ENCODE results near the gene EIF3B. TPM values are rescaled to one million over a fixed set of nuclear protein-coding genes. Genes with fewer than 3 reads are reported as not detected.
A peak's percentile ranks its signal among the peaks of the same experiment; 100 is the strongest.

The EIF3B gene
- total and polyA plus RNA-seq, 9 of the 15 experiments (the other 6 are each of a cell fraction or from before 2014, with no cell fraction given) = 25.9 to 494 (median 357) TPM

DNA sequence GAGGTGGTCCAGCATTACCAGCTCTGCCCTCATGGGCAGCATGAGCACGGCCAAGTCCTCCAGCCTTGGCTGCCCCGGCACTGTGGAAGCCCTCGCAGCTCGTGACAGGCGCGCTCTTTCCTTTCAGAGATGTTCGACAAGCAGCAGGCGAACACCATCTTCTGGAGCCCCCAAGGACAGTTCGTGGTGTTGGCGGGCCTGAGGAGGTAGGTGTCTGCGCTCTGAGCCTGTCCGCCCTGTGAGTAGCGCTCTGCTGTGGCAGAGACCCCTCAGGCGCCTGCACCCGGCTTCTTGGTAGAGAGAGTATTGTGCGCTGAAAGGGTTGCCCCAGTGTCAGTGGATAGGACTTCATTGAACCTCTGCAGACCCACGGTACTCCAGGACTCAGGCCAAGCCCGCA lies 19.8 kb downstream of the EIF3B start:
- Histone ChIP-seq H3K9me1 (ENCODE audit: control insufficient read depth, insufficient read depth, low read length) (no peaks in the 10 kb centered on the region), H2AFZ (ENCODE audit: low read depth, low read length) (no peak overlapping the region), H3K9me3 (replicated peaks; ENCODE audit: control insufficient read depth, insufficient read depth, low read depth, low read length) (no peaks in the 10 kb centered on the region), H4K20me1 (replicated peaks; ENCODE audit: control insufficient read depth, insufficient read depth, low read length) (peaks cover 16% of the 10 kb centered on the region), H3K4me2 (ENCODE audit: insufficient read depth, low read length) (no peak overlapping the region), H3K27ac (ENCODE audit: extremely low read depth, low read depth, low read length) (no peak overlapping the region), H3K9ac (ENCODE audit: insufficient read depth in 1 of 2, low read depth in 2 of 2, low read length in 2 of 2) (no peak overlapping the region), H3K79me2 (ENCODE audit: control insufficient read depth, insufficient read depth, low read length) (peaks cover 53% of the 10 kb centered on the region), H3K36me3 (ENCODE audit: control insufficient read depth, insufficient read depth, low read length) (peaks cover 96% of the 10 kb centered on the region), H3K4me3 (no peak overlapping the region), H3K4me1 (replicated peaks in 1 of 2; ENCODE audit: control insufficient read depth in 2 of 2, insufficient read depth in 2 of 2, low read length in 2 of 2) (0 out of 5 replicates have a peak, but pooled peaks cover 0 to 2% of the 10 kb centered on the region in 2 experiments), H3K27me3 (ENCODE audit: control insufficient read depth in 2 of 2, insufficient read depth in 2 of 2, low read length in 2 of 2) (no peaks in the 10 kb centered on the region)
- ATAC-seq (no peak), FAIRE-seq (no peak), DNase-seq (ENCODE audit: extremely low read depth in 1 of 4, low spot score in 3 of 4) (no peak)
- intact Hi-C loops (cut with micrococcal nuclease) (loop anchor here (10.0 kb wide), 1 partner anchor 60 kb away; no protein-coding TSS in a partner anchor), in situ Hi-C loops (cut with MboI) (no loop called here)
- 92% methylated on average over 17 of the region's 18 CpGs for WGBS (ENCODE audit: insufficient coverage, low coverage, missing lambda C conversion rate)
- BruUV-seq (replicated peaks) = no TSS peak
- ChIA-PET POLR2A (interaction anchor here (1.1 to 2.4 kb wide), 4 partner anchors 9 to 25 kb away, joined by 4 to 10 read pairs (median 5); no protein-coding TSS in a partner anchor), CTCF (ENCODE audit: low intra/inter-chr PET ratio) (no interaction called here)
- no peak for TF ChIP-seq MAFK (IDR thresholded peaks at IDR 0.05; ENCODE audit: low read length)
- peak; percentile 57 for TF ChIP-seq RBM22 (IDR thresholded peaks at IDR 0.05; ENCODE audit: low read depth, low read length, poor library complexity, severe bottlenecking)
- TF ChIP-seq, protein P1, sequence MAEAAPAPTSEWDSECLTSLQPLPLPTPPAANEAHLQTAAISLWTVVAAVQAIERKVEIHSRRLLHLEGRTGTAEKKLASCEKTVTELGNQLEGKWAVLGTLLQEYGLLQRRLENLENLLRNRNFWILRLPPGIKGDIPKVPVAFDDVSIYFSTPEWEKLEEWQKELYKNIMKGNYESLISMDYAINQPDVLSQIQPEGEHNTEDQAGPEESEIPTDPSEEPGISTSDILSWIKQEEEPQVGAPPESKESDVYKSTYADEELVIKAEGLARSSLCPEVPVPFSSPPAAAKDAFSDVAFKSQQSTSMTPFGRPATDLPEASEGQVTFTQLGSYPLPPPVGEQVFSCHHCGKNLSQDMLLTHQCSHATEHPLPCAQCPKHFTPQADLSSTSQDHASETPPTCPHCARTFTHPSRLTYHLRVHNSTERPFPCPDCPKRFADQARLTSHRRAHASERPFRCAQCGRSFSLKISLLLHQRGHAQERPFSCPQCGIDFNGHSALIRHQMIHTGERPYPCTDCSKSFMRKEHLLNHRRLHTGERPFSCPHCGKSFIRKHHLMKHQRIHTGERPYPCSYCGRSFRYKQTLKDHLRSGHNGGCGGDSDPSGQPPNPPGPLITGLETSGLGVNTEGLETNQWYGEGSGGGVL (CRISPR knock-in tag; IDR thresholded peaks at IDR 0.05) = no peak
- no peak for TF ChIP-seq SP1 (CRISPR knock-in tag; IDR thresholded peaks at IDR 0.05)
- TF ChIP-seq ZNF507 (tag; conservative IDR thresholded peaks at IDR 0.05) = no peak
- TF ChIP-seq POLR2G (IDR thresholded peaks at IDR 0.05; ENCODE audit: low read depth, low read length) = peak; percentile 58

All from K562 (cell line).